Caco-2 (cell line): Measurements from ENCODE around the gene F8A2. TPM values are rescaled to one million over a fixed set of nuclear protein-coding genes. Genes with fewer than 3 reads are reported as not detected.
"Not testable (repeated sequence)": the region's sequence is repeated elsewhere in the genome, so short reads cannot be mapped to it uniquely, and the experiment has no call there.

Source experiments
- BruUV-seq: library from RNA; stranded (reverse); fragments of 400-500 nt; replicated peaks from 2 replicates; lab custom pipeline; 2021; lab: Mats Ljungman, UMichigan
- CTCF ChIA-PET: fragments of 300-600 bp; sonication (Branson Sonifier 250); formaldehyde crosslinking; loops from one replicate; lab custom pipeline; 2022; ENCODE audit warnings: antibody characterized with exemption; lab: Charles Lee
- POLR2A ChIA-PET: fragments of 300-600 bp; sonication (Branson Sonifier 250); formaldehyde crosslinking; loops from one replicate; lab custom pipeline; 2022; ENCODE audit warnings: antibody characterized with exemption; lab: Charles Lee
- DNase-seq, 2 experiments: peaks; one replicate each; pipeline versions ENCODE4 v3.0.0 to v3.0.0-alpha.2; 2020 to 2022
- H3K27me3 ChIP-seq: replicated peaks from 2 replicates; pipeline ENCODE4 v1.6.0; 2011; ENCODE audit warnings: low read length; ENCODE audit not compliant: control insufficient read depth, insufficient read depth
- H3K36me3 ChIP-seq: 2 replicates; pipeline ENCODE4 v1.5.1; 2011; ENCODE audit warnings: low read length; ENCODE audit not compliant: control insufficient read depth, insufficient read depth
- H3K4me1 ChIP-seq: fragments of 250-450 bp; sonication (Bioruptor Pico); 2 replicates; pipeline ENCODE4 v1.5.1; 2020; ENCODE audit warnings: mild to moderate bottlenecking
- H3K4me3 ChIP-seq: 2 replicates; pipeline ENCODE4 v1.5.1; 2011; ENCODE audit warnings: low read depth, mild to moderate bottlenecking, control low read depth, low read length
- H3K9me3 ChIP-seq: fragments of 250-450 bp; sonication (Bioruptor Pico); 2 replicates; pipeline ENCODE4 v1.5.1; 2020; ENCODE audit warnings: mild to moderate bottlenecking, moderate library complexity
- H3K27ac Mint-ChIP-seq: one replicate; pipeline ENCODE4 v1.8.0; 2022; ENCODE audit warnings: mixed read lengths; ENCODE audit not compliant: unreplicated experiment
- H3K27me3 Mint-ChIP-seq: one replicate; pipeline ENCODE4 v1.8.0; 2022; ENCODE audit warnings: mixed read lengths; ENCODE audit not compliant: insufficient read depth, unreplicated experiment
- H3K36me3 Mint-ChIP-seq: one replicate; pipeline ENCODE4 v1.8.0; 2022; ENCODE audit warnings: mild to moderate bottlenecking, mixed read lengths; ENCODE audit not compliant: insufficient read depth, unreplicated experiment
- H3K4me1 Mint-ChIP-seq: one replicate; pipeline ENCODE4 v1.8.0; 2022; ENCODE audit warnings: low read depth, mixed read lengths; ENCODE audit not compliant: unreplicated experiment
- H3K4me3 Mint-ChIP-seq: one replicate; pipeline ENCODE4 v1.8.0; 2022; ENCODE audit warnings: mild to moderate bottlenecking, moderate library complexity, mixed read lengths; ENCODE audit not compliant: unreplicated experiment
- H3K9me3 Mint-ChIP-seq: one replicate; pipeline ENCODE4 v1.8.0; 2022; ENCODE audit warnings: mixed read lengths; ENCODE audit not compliant: unreplicated experiment
- intact Hi-C: fragments of 100-400 bp; cut with micrococcal nuclease; formaldehyde crosslinking; loops from one replicate; pipeline ENCODE4 v1.10.0; 2022; ENCODE audit not compliant: unreplicated experiment
- total RNA-seq: library from RNA; stranded (reverse); gene quantifications from 2 replicates; pipeline ENCODE4 v1.2.3, GENCODE V29; 2022

F8A2 gene
- total RNA-seq, 1 experiment from 2014 or later = not detected

DNA sequence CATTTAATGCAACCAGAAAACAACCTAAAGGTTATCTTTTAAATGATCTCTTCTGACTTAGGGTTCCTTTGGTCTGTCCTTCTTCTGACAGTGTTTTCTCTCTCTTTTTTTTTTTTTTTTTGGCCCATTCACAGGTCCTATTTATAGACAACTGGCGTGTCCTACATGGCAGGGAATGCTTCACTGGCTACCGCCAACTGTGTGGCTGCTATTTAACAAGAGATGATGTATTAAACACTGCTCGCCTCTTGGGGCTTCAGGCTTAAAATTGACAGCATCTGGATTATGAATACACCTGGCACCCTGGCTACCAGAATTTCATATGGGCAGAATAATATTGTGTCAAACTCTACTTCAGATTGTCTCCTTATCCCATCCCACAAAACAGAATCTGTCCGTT lies 32.4 kb upstream of the F8A2 start:
- H3K36me3 ChIP-seq, H3K4me3 ChIP-seq, CTCF ChIA-PET, DNase-seq, H3K9me3 ChIP-seq, H3K27ac Mint-ChIP-seq, H3K4me1 Mint-ChIP-seq, H3K9me3 Mint-ChIP-seq, H3K4me1 ChIP-seq, H3K36me3 Mint-ChIP-seq, BruUV-seq, H3K27me3 ChIP-seq, H3K4me3 Mint-ChIP-seq, intact Hi-C loops, POLR2A ChIA-PET, H3K27me3 Mint-ChIP-seq: not testable (repeated sequence)

DNA sequence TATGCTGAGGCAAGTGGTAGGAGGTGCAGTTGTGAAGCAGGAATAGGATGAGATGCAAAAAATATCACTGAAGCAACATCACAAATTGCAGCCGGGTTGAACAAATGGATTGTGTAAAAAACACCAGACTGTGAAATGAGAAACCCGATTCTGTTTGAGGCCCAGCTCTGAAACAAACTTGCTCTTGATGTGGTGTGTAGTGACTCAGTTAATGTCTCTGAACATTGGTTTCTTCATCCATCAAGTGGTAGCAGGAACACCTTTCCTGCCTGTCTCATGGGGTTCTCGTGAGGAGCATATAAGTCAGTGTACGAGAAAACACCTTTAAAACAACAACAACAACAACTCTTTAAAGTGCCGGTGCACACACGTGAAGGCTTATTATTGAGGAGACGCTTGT lies 18.2 kb upstream of the F8A2 start:
- H3K4me1 Mint-ChIP-seq, H3K36me3 ChIP-seq, H3K36me3 Mint-ChIP-seq, intact Hi-C loops, H3K9me3 Mint-ChIP-seq, DNase-seq, H3K4me3 Mint-ChIP-seq, H3K9me3 ChIP-seq, H3K4me1 ChIP-seq, H3K27me3 Mint-ChIP-seq, H3K27ac Mint-ChIP-seq, H3K27me3 ChIP-seq, CTCF ChIA-PET, POLR2A ChIA-PET, BruUV-seq, H3K4me3 ChIP-seq: not testable (repeated sequence)

DNA sequence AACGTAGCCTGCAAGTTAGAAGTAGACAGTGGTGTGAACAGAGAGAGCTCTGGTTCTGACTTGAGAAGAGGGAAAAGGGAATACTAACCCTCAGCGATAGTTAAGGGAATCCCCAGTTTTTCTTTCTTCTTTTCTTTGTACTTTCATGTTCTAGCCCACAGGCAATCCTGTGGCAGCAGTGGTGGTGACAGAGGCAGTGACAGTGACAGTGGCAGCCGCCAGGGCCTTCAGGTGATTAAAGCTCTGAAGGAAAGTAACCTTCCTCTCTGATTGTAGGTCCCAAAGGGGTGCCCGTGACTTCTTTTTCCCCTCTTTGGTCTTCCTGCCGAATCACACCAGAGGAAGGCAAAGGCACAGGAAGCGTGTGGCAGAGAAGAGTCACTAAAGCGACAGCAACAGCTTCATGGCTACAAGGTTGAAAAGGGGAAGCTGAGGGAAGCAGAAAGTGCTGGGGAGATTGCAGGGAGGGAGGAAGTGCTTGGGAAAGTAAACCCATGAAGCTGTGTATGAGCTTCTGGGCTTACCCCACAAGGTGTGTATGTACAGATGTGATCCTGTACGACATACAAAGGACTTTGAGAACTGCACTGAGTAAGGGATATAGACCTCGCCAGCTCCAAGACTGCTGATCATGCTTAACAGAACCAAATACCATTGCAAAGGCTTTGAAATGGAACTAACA lies 8.0 kb upstream of the F8A2 start:
- H3K4me3 Mint-ChIP-seq, H3K4me1 Mint-ChIP-seq, H3K27me3 ChIP-seq, CTCF ChIA-PET, H3K27ac Mint-ChIP-seq, H3K36me3 Mint-ChIP-seq, intact Hi-C loops, H3K4me3 ChIP-seq, H3K9me3 ChIP-seq, DNase-seq, BruUV-seq, H3K36me3 ChIP-seq, POLR2A ChIA-PET, H3K9me3 Mint-ChIP-seq, H3K4me1 ChIP-seq, H3K27me3 Mint-ChIP-seq: not testable (repeated sequence)

DNA sequence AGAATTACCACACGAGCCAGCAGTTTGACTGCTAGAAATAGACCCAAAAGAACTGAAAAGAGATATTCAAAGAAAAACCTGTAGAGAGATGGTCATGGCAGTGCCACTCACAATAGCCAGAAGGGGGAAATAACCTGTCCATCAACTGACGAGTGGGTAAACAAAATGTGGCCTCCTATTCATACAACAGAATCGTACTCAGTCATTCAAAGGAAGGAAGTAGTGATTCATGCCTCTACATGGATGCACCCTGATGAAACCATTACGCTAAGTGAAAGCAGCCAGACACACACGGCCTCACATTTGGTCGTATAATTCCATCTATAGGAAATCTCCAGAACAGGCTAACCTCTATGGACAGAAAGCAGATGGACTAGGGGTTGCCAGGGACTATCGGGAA lies 2.1 kb upstream of the F8A2 start:
- H3K9me3 Mint-ChIP-seq, H3K27ac Mint-ChIP-seq, H3K4me1 Mint-ChIP-seq, intact Hi-C loops, H3K27me3 Mint-ChIP-seq, H3K4me3 ChIP-seq, POLR2A ChIA-PET, H3K36me3 Mint-ChIP-seq, CTCF ChIA-PET, H3K36me3 ChIP-seq, BruUV-seq, H3K9me3 ChIP-seq, DNase-seq, H3K4me1 ChIP-seq, H3K4me3 Mint-ChIP-seq, H3K27me3 ChIP-seq: not testable (repeated sequence)

DNA sequence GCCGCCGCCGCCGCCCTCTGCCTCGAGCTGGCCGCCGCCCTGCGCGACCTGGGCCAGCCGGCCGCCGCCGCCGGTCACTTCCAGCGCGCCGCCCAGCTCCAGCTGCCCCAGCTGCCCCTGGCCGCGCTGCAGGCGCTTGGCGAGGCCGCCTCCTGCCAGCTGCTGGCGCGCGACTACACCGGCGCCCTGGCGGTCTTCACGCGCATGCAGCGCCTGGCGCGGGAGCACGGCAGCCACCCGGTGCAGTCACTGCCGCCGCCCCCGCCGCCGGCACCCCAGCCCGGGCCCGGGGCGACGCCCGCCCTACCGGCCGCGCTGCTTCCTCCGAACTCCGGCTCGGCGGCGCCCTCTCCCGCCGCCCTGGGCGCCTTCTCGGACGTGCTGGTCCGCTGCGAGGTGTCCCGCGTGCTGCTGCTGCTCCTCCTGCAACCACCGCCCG lies 653 bp downstream of the F8A2 start:
- H3K36me3 ChIP-seq, H3K4me3 Mint-ChIP-seq, H3K4me1 Mint-ChIP-seq, H3K36me3 Mint-ChIP-seq, H3K27me3 ChIP-seq, intact Hi-C loops, CTCF ChIA-PET, BruUV-seq, DNase-seq, H3K9me3 Mint-ChIP-seq, H3K4me1 ChIP-seq, H3K27me3 Mint-ChIP-seq, H3K27ac Mint-ChIP-seq, POLR2A ChIA-PET, H3K4me3 ChIP-seq, H3K9me3 ChIP-seq: not testable (repeated sequence)
